Fibroblast of the aortic adventitia (primary cell): ENCODE measurements around the gene PRKACB. TPM values are rescaled to one million over a fixed set of nuclear protein-coding genes. Genes with fewer than 3 reads are reported as not detected.

ENCODE experiments used
- DNase-seq: peaks from one replicate; pipeline ENCODE4 v3.0.0-alpha.2; 2010; ENCODE audit warnings: low read depth
- H3K4me3 ChIP-seq: 2 replicates; pipeline ENCODE4 v1.5.1; 2011; ENCODE audit warnings: low read depth, mild to moderate bottlenecking, control low read depth, low read length, moderate library complexity
- total RNA-seq: library from RNA; depleted of rRNA; stranded (reverse); fragments of >200 nt; gene quantifications from 2 replicates; pipeline ENCODE4 v1.2.3, GENCODE V29; 2012; ENCODE audit warnings: low replicate concordance
- TF ChIP-seq, protein P1 (sequence below): IDR thresholded peaks from 2 replicates; pipeline ENCODE4 v1.5.1; 2011; ENCODE audit warnings: mild to moderate bottlenecking, low read length, control low read depth, inconsistent platforms; ENCODE audit not compliant: insufficient read depth

Gene PRKACB
- total RNA-seq, 1 donor = 30.3 TPM

- TF ChIP-seq, protein P1, sequence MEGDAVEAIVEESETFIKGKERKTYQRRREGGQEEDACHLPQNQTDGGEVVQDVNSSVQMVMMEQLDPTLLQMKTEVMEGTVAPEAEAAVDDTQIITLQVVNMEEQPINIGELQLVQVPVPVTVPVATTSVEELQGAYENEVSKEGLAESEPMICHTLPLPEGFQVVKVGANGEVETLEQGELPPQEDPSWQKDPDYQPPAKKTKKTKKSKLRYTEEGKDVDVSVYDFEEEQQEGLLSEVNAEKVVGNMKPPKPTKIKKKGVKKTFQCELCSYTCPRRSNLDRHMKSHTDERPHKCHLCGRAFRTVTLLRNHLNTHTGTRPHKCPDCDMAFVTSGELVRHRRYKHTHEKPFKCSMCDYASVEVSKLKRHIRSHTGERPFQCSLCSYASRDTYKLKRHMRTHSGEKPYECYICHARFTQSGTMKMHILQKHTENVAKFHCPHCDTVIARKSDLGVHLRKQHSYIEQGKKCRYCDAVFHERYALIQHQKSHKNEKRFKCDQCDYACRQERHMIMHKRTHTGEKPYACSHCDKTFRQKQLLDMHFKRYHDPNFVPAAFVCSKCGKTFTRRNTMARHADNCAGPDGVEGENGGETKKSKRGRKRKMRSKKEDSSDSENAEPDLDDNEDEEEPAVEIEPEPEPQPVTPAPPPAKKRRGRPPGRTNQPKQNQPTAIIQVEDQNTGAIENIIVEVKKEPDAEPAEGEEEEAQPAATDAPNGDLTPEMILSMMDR = no peak
- H3K4me3 ChIP-seq = no peak overlapping the region
- peak; percentile 26 for DNase-seq
Measured at GRCh38 chr1:84164161-84164560, 20.1 kb downstream of the PRKACB start.

DNA sequence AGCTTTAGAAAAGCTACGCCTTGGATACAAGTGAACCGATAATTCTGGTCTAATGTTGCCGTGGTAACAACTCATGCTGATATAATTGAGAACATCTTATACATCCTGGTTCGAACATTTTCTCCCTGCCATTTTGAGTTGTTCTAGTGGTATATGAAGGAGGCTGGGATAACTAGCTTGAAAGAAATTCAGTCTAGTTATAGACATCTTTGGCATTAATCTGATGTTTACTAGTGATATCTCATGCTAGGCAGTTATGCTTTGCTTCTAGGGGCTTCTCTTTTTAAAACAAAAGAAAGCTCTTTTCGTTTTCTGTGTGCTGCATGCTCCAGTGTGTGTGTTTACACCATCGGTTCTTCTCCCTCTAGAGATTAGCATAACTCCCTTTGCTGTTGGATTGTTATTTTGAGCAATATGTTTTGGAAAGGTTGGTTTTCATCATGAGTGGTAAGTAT lies 20.5 kb downstream of the PRKACB start:
- no peak overlapping the region for H3K4me3 ChIP-seq
- TF ChIP-seq, protein P1 = no peak
- no peak for DNase-seq

DNA sequence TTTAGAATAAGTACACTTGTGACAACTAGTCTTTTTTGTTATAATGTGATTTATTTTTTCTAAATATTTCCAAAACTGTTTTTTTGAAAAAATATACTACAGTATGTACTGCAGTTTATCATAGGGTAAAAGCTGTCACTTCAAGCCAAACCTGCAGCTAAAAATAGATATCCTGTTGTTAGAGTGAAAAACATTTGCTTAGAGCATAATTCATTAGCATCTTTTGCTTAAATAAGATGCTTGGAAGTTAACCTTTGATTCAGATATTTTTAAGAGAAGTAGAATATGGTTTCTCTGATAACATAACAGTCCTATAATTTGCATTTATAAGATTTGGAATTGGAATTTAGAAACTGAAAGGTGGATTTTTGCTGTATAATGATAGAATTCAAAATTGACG lies 21.5 kb downstream of the PRKACB start:
- H3K4me3 ChIP-seq = no peak overlapping the region
- TF ChIP-seq, protein P1 = no peak
- DNase-seq = no peak

DNA sequence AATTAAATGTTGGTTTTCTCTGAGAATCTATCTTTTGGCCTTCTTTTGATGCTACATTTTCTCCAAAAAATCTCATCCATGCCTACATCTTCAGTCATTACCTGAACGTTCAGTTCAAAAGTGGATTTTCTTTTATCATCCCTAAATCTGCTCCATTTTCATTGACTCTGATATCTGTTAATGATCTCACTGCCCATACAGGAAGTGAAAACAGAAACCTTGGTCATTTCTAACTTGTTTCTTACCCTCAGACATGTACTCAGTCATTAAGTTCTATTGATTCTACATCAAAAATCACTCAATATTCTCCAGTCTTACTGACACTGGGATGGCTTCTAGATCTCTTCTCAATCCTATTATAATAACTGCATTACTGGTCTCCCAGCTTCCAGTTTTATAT lies 22.7 kb downstream of the PRKACB start:
- DNase-seq = no peak
- no peak overlapping the region for H3K4me3 ChIP-seq
- TF ChIP-seq, protein P1 = no peak

- TF ChIP-seq, protein P1 = no peak
- H3K4me3 ChIP-seq = no peak overlapping the region
- DNase-seq = no peak
Measured at GRCh38 chr1:84168783-84169182, 24.7 kb downstream of the PRKACB start.

GRCh38 chr1:84170171-84170570 lies 26.1 kb downstream of the PRKACB start:
- TF ChIP-seq, protein P1 = no peak
- no peak for DNase-seq
- H3K4me3 ChIP-seq = no peak overlapping the region

DNA sequence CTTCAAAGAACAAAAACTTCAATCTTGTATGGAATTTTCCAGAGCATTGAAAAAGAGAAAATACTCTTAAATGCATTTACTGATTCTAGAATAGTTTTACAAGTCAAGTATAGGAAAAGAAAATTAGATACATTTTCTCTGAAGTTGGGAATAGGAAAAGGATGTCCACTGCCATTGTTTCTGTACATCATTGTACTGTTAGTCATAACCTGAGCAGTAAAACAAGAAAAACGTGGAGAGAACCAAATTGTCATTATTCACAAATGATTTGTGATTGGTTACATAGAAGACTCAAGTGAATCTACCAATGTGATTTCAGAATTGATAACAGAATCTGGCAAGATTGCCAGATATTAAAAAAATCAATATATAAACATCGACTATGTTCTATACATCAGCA lies 27.4 kb downstream of the PRKACB start:
- no peak overlapping the region for H3K4me3 ChIP-seq
- no peak for DNase-seq
- TF ChIP-seq, protein P1 = no peak
